BLaER1 (cell line): ENCODE measurements around the gene CHST2.

Experiments used
- H3K27ac ChIP-seq: shearing (Covaris generic); formaldehyde crosslinking; 2 replicates; pipeline ENCODE4 v1.8.1; 2022
- H3K27me3 ChIP-seq: shearing (Covaris generic); formaldehyde crosslinking; 2 replicates; pipeline ENCODE4 v1.8.1; 2022
- H3K36me3 ChIP-seq: shearing (Covaris generic); formaldehyde crosslinking; 2 replicates; pipeline ENCODE4 v1.8.1; 2022
- H3K4me1 ChIP-seq: shearing (Covaris generic); formaldehyde crosslinking; 2 replicates; pipeline ENCODE4 v1.8.1; 2022
- H3K4me2 ChIP-seq: shearing (Covaris generic); formaldehyde crosslinking; 2 replicates; pipeline ENCODE4 v1.8.1; 2022
- H3K4me3 ChIP-seq: shearing (Covaris generic); formaldehyde crosslinking; 2 replicates; pipeline ENCODE4 v1.8.1; 2022
- H3K9ac ChIP-seq: shearing (Covaris generic); formaldehyde crosslinking; 2 replicates; pipeline ENCODE4 v1.8.1; 2022
- H3K9me3 ChIP-seq: shearing (Covaris generic); formaldehyde crosslinking; 2 replicates; pipeline ENCODE4 v1.8.1; 2022
- H4K20me1 ChIP-seq: shearing (Covaris generic); formaldehyde crosslinking; 2 replicates; pipeline ENCODE4 v1.8.1; 2022
- Cebpa-rat ChIP-seq: shearing (Covaris generic); IDR thresholded peaks from 2 replicates; pipeline ENCODE4 v1.8.1; 2022

The CHST2 gene

DNA sequence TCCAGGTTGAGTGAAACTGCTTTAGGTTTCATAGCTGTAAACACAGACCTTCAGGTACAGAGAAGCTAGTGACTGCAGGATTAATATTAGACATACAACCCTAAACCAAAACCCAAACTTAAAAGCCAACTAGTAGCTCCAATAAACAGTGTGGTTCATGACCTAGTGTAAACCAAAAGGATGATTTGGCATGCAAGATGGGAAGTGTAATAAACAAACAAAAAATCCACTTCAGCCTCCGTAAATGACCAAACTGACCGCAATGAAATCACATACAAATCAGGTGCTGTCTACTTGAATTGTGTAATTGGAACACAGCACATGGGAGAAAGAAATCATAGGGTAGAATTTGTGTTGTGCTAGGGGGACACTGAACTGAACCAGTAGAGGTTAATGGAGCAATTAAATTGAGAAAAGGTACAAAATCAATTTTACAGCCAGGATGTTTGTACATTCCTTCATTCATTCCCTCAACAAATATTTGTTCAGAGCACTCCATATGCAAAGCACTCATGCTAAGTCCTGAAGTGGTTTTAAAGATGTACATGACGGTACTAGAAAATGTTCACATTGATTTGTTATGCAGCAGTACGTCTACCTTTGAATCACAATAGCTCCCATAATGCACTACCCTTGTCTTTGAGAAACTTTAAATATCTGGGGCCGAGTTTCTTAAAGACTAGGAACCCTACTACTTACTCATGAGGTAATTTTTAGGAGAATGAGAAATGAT is 21.4 kb upstream of the CHST2 start:
- TF ChIP-seq Cebpa-rat: no peak
- no peaks in the 10 kb centered on the region for H3K4me1 ChIP-seq
- no peak overlapping the region for H3K9ac ChIP-seq
- no peak overlapping the region for H3K4me3 ChIP-seq
- H3K4me2 ChIP-seq: no peak overlapping the region
- no peaks in the 10 kb centered on the region for H4K20me1 ChIP-seq
- H3K27ac ChIP-seq: no peak overlapping the region
- no peaks in the 10 kb centered on the region for H3K27me3 ChIP-seq
- no peaks in the 10 kb centered on the region for H3K36me3 ChIP-seq
- H3K9me3 ChIP-seq: peaks cover 21% of the 10 kb centered on the region

DNA sequence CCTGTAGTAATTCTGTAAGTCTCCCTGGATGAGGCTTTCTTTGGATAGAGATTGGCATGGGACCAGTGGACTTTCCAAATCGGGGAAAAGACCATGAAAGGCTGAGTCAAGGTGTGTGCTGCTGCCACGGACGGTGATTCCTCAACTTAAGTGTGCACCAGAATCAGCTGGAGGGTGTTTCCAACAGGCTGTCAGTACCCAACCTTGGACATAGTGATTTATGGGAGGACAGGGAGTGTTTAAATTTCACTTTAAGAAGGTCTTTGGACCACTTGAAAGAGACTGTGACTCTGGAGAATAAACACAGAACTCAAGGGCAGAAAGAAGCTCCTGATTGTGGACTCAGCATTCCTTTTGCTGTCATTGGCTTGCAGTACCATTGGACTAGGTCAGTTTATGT is 20.4 kb upstream of the CHST2 start:
- Histone ChIP-seq H3K9ac (no peak overlapping the region), H3K27me3 (no peaks in the 10 kb centered on the region), H3K4me1 (no peaks in the 10 kb centered on the region), H3K4me3 (no peak overlapping the region), H3K9me3 (peaks cover 31% of the 10 kb centered on the region), H3K27ac (no peak overlapping the region), H3K4me2 (no peak overlapping the region), H3K36me3 (no peaks in the 10 kb centered on the region), H4K20me1 (no peaks in the 10 kb centered on the region)
- no peak for TF ChIP-seq Cebpa-rat

GRCh38 chr3:143099690-143100089 is 19.9 kb upstream of the CHST2 start:
- Histone ChIP-seq H3K27ac (no peak overlapping the region), H3K4me1 (no peaks in the 10 kb centered on the region), H3K9me3 (peaks cover 36% of the 10 kb centered on the region), H3K4me2 (no peak overlapping the region), H3K36me3 (no peaks in the 10 kb centered on the region), H3K9ac (no peak overlapping the region), H4K20me1 (no peaks in the 10 kb centered on the region), H3K4me3 (no peak overlapping the region), H3K27me3 (no peaks in the 10 kb centered on the region)
- TF ChIP-seq Cebpa-rat: no peak

GRCh38 chr3:143100451-143100850 is 19.1 kb upstream of the CHST2 start:
- no peaks in the 10 kb centered on the region for H3K36me3 ChIP-seq
- H3K4me2 ChIP-seq: no peak overlapping the region
- no peak overlapping the region for H3K9ac ChIP-seq
- TF ChIP-seq Cebpa-rat: no peak
- no peaks in the 10 kb centered on the region for H3K27me3 ChIP-seq
- H4K20me1 ChIP-seq: no peaks in the 10 kb centered on the region
- H3K4me3 ChIP-seq: no peak overlapping the region
- no peak overlapping the region for H3K27ac ChIP-seq
- H3K9me3 ChIP-seq: peaks cover 37% of the 10 kb centered on the region
- no peaks in the 10 kb centered on the region for H3K4me1 ChIP-seq

- TF ChIP-seq Cebpa-rat: no peak
- peaks cover 37% of the 10 kb centered on the region for H3K9me3 ChIP-seq
- no peak overlapping the region for H3K9ac ChIP-seq
- H3K36me3 ChIP-seq: no peaks in the 10 kb centered on the region
- H3K4me3 ChIP-seq: no peak overlapping the region
- H3K4me2 ChIP-seq: no peak overlapping the region
- no peaks in the 10 kb centered on the region for H3K4me1 ChIP-seq
- H3K27ac ChIP-seq: no peak overlapping the region
- H4K20me1 ChIP-seq: no peaks in the 10 kb centered on the region
- H3K27me3 ChIP-seq: no peaks in the 10 kb centered on the region
These were observed 17.7 kb upstream of the CHST2 start for GRCh38 chr3:143101792-143102381.

DNA sequence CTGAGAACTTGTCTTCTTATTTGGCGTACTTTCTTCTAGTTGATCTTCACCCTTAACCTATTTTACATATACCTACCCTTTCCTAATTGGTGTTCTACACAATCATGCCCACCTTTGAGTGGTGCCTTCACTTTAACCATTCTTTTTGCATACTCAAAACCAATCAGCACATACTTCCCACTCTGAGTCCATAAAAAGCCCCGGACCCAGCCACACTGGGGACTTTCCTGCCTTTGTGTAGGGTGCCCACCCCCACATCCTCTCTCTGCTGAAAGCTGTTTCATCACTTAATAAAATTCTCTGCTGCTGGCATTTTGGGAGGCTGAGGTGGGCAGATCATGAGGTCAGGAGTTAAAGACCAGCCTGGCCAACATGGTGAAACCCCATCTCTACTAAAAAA is 15.9 kb upstream of the CHST2 start:
- Histone ChIP-seq H4K20me1 (no peaks in the 10 kb centered on the region), H3K4me3 (no peak overlapping the region), H3K4me2 (no peak overlapping the region), H3K4me1 (no peaks in the 10 kb centered on the region), H3K36me3 (no peaks in the 10 kb centered on the region), H3K9ac (no peak overlapping the region), H3K27ac (no peak overlapping the region), H3K9me3 (peaks cover 48% of the 10 kb centered on the region), H3K27me3 (no peaks in the 10 kb centered on the region)
- no peak for TF ChIP-seq Cebpa-rat

DNA sequence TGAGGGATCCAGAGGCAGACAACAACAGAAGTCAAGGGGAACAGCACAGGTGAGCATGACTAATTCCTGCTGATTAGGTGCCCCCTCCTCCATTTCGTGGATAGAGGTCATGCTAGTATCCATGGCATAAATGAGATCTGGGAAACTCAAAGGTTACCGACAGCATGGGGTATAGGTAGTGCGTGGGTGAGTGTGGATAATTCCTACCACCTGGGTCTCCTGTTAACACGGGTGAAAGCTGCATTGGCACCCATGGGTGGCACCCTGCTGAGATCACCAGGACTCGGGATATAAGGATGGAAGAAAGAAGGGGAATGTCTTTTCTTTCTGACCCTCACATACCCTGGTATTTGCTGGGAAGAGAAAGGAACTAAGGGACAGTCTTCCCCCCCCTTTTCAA is 14.4 kb upstream of the CHST2 start:
- Histone ChIP-seq H3K4me2 (no peak overlapping the region), H3K27me3 (no peaks in the 10 kb centered on the region), H3K4me3 (no peak overlapping the region), H3K36me3 (no peaks in the 10 kb centered on the region), H3K9me3 (peaks cover 52% of the 10 kb centered on the region), H4K20me1 (no peaks in the 10 kb centered on the region), H3K9ac (no peak overlapping the region), H3K4me1 (no peaks in the 10 kb centered on the region), H3K27ac (no peak overlapping the region)
- TF ChIP-seq Cebpa-rat: no peak

DNA sequence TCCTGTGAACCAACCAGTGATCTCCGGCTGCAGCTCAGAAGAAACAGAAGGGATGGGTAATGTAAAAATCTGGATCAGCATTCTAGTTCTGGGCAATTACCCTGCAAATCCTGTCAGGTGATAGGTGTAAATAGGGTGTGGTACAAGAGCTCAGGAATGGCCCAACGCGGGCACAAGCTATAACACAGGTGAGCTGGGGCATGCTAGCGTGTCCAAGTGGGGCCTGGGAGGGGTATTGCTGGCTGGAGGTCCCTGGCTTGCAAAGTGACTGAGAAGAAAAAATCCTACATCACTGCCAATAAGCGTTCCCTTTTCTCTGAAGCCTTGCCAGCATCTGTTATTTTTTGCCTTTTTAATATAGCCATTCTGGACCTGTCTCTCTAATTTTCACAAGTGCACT is 9.7 kb upstream of the CHST2 start:
- no peak for TF ChIP-seq Cebpa-rat
- H3K9me3 ChIP-seq: peaks cover 33% of the 10 kb centered on the region
- no peaks in the 10 kb centered on the region for H4K20me1 ChIP-seq

DNA sequence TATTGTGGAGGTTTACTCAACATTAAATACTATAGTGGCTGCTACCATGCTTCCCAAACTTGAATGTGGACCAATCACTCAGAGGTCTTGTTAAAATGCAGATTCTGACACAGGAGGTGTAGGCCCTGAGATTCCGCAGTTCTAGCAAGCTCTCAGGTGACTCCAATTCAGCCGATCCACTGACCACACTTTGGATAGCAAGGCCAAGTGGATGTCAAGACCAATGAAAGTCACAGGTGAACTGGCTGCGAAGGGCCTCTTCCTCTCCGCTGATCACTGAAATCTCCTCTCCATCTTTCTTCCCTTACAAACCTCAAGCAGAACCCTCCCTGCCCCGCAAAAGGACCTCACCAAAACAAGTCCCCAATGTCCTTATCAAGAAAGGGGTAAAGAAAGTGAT is 9.2 kb upstream of the CHST2 start:
- H3K4me3 ChIP-seq: no peak overlapping the region
- H3K9ac ChIP-seq: no peak overlapping the region
- H3K9me3 ChIP-seq: peaks cover 28% of the 10 kb centered on the region
- no peaks in the 10 kb centered on the region for H4K20me1 ChIP-seq
- TF ChIP-seq Cebpa-rat: no peak
- H3K36me3 ChIP-seq: no peaks in the 10 kb centered on the region
- no peak overlapping the region for H3K27ac ChIP-seq
- no peak overlapping the region for H3K4me2 ChIP-seq
- H3K4me1 ChIP-seq: no peaks in the 10 kb centered on the region
- H3K27me3 ChIP-seq: no peaks in the 10 kb centered on the region

More for the DNA sequence above, 9.7 kb upstream of the CHST2 start:
- Histone ChIP-seq H3K9ac (no peak overlapping the region), H3K4me2 (no peak overlapping the region), H3K4me3 (no peak overlapping the region), H3K27ac (no peak overlapping the region), H3K4me1 (no peaks in the 10 kb centered on the region), H3K27me3 (no peaks in the 10 kb centered on the region), H3K36me3 (no peaks in the 10 kb centered on the region)

- Histone ChIP-seq H3K27me3 (peaks cover 30% of the 10 kb centered on the region), H3K27ac (no peak overlapping the region), H3K9ac (no peak overlapping the region), H4K20me1 (no peaks in the 10 kb centered on the region), H3K4me3 (peak overlapping the region; percentile 78), H3K4me1 (peaks cover 25% of the 10 kb centered on the region; the same call in 1 of the 2 replicates), H3K4me2 (peak overlapping the region; percentile 100), H3K36me3 (no peaks in the 10 kb centered on the region), H3K9me3 (peaks cover 17% of the 10 kb centered on the region)
- no peak for TF ChIP-seq Cebpa-rat
These were observed 952 bp upstream of the CHST2 start for GRCh38 chr3:143118630-143119008.
